ENCODE data around the gene PPM1M. TPM values are rescaled to one million over a fixed set of nuclear protein-coding genes. Genes with fewer than 3 reads are reported as not detected.

PPM1M gene
- polyA plus RNA-seq, 1 of the 3 experiments (the other 2 are of a cell fraction) = 19.2 TPM

- no peak overlapping the region for H2AFZ ChIP-seq (ENCODE audit: low read depth)
- H3K9ac ChIP-seq = no peak overlapping the region
- H3K9me2 ChIP-seq = no peaks in the 10 kb centered on the region
- no peak for DNase-seq
- H3K27me3 ChIP-seq (ENCODE audit: insufficient read depth) = no peaks in the 10 kb centered on the region
- H3F3A ChIP-seq (replicated peaks; ENCODE audit: insufficient read depth) = peaks cover 25% of the 10 kb centered on the region
- no peaks in the 10 kb centered on the region for H3K9me3 ChIP-seq
- H3K36me3 ChIP-seq (replicated peaks in 1 of 2; ENCODE audit: control insufficient read depth in 1 of 2, insufficient read depth in 2 of 2, low read length in 1 of 2) = peaks cover 0 to under 1% of the 10 kb centered on the region in 2 experiments
- H4K20me1 ChIP-seq (ENCODE audit: insufficient read depth) = no peaks in the 10 kb centered on the region
- H3K4me1 ChIP-seq (ENCODE audit: control insufficient read depth in 1 of 2, insufficient read depth in 2 of 2, low read depth in 1 of 2, low read length in 1 of 2) = peaks cover 12 to 55% of the 10 kb centered on the region in 2 experiments
- 68% methylated on average over 4 of the region's 4 CpGs for WGBS (ENCODE audit: low lambda C conversion rate)
- H3K27ac ChIP-seq (ENCODE audit: low read depth in 2 of 2, low read length in 1 of 2) = peak overlapping the region; percentile 93 to 96; a peak in 3 of 4 replicates
- POLR2A ChIA-PET = interaction anchor here (1.3 to 4.6 kb wide), 3 partner anchors 38 to 215 kb away, joined by 3 to 67 read pairs (median 4); partner anchors contain the start of gene WDR82
- peak overlapping the region; percentile 89; the same call in 1 of the 2 replicates for H3K4me2 ChIP-seq
- TF ChIP-seq MXI1 (IDR thresholded peaks at IDR 0.05; ENCODE audit: low read depth, low read length) (no peak; the same call in 1 of the 2 replicates), ZBTB33 (IDR thresholded peaks at IDR 0.05; ENCODE audit: borderline replicate concordance, low read depth) (no peak), NRF1 (IDR thresholded peaks at IDR 0.05; ENCODE audit: low read depth, low read length) (no peak), NFIC (IDR thresholded peaks at IDR 0.05; ENCODE audit: borderline replicate concordance) (peak; percentile 56; the same call in 1 of the 2 replicates)
- TF ChIP-seq, protein P1, sequence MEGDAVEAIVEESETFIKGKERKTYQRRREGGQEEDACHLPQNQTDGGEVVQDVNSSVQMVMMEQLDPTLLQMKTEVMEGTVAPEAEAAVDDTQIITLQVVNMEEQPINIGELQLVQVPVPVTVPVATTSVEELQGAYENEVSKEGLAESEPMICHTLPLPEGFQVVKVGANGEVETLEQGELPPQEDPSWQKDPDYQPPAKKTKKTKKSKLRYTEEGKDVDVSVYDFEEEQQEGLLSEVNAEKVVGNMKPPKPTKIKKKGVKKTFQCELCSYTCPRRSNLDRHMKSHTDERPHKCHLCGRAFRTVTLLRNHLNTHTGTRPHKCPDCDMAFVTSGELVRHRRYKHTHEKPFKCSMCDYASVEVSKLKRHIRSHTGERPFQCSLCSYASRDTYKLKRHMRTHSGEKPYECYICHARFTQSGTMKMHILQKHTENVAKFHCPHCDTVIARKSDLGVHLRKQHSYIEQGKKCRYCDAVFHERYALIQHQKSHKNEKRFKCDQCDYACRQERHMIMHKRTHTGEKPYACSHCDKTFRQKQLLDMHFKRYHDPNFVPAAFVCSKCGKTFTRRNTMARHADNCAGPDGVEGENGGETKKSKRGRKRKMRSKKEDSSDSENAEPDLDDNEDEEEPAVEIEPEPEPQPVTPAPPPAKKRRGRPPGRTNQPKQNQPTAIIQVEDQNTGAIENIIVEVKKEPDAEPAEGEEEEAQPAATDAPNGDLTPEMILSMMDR (IDR thresholded peaks at IDR 0.05) = no peak
- H3K4me3 ChIP-seq (ENCODE audit: low read depth in 2 of 2, low read length in 1 of 2) = no peak overlapping the region
- CTCF ChIA-PET = interaction anchor here (0.6 to 9.0 kb wide), 7 partner anchors 9 to 267 kb away, joined by 3 to 63 read pairs (median 5); partner anchors contain the start of genes ABHD14B and WDR82
- peaks cover 43% of the 10 kb centered on the region for H3K79me2 ChIP-seq (ENCODE audit: insufficient read depth)
Observed at GRCh38 chr3:52240886-52241370, 4.6 kb upstream of the PPM1M start.

- H3K4me2 ChIP-seq = no peak overlapping the region
- no peaks in the 10 kb centered on the region for H3K36me3 ChIP-seq (replicated peaks in 1 of 2; ENCODE audit: control insufficient read depth in 1 of 2, insufficient read depth in 2 of 2, low read length in 1 of 2)
- TF ChIP-seq SMC3 (IDR thresholded peaks at IDR 0.05; ENCODE audit: low read depth, low read length) (no peak), YY1 (IDR thresholded peaks at IDR 0.05; ENCODE audit: low read depth) (no peak), PBX3 (IDR thresholded peaks at IDR 0.05) (no peak), FOSL2 (IDR thresholded peaks at IDR 0.05; ENCODE audit: borderline replicate concordance, low read depth) (no peak), MEF2A (IDR thresholded peaks at IDR 0.05; ENCODE audit: borderline replicate concordance, low read depth) (no peak), TEAD4 (IDR thresholded peaks at IDR 0.05; ENCODE audit: borderline replicate concordance, insufficient read depth) (no peak)
- TF ChIP-seq, protein P2, sequence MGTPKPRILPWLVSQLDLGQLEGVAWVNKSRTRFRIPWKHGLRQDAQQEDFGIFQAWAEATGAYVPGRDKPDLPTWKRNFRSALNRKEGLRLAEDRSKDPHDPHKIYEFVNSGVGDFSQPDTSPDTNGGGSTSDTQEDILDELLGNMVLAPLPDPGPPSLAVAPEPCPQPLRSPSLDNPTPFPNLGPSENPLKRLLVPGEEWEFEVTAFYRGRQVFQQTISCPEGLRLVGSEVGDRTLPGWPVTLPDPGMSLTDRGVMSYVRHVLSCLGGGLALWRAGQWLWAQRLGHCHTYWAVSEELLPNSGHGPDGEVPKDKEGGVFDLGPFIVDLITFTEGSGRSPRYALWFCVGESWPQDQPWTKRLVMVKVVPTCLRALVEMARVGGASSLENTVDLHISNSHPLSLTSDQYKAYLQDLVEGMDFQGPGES (IDR thresholded peaks at IDR 0.05; ENCODE audit: low read depth, low read length) = no peak
- no peak overlapping the region for H3K27ac ChIP-seq (ENCODE audit: low read depth in 2 of 2, low read length in 1 of 2)
- no peak overlapping the region for H3K9ac ChIP-seq
- peaks cover 31% of the 10 kb centered on the region for H3F3A ChIP-seq (replicated peaks; ENCODE audit: insufficient read depth)
- no peaks in the 10 kb centered on the region for H3K9me2 ChIP-seq
- DNase-seq = no peak
- peaks cover 32% of the 10 kb centered on the region for H3K79me2 ChIP-seq (ENCODE audit: insufficient read depth)
- WGBS (ENCODE audit: low lambda C conversion rate) = 94% methylated on average over 1 of the region's 1 CpG
- no peak overlapping the region for H2AFZ ChIP-seq (ENCODE audit: low read depth)
- POLR2A ChIA-PET = no interaction called here
- no peaks in the 10 kb centered on the region for H3K27me3 ChIP-seq (ENCODE audit: insufficient read depth)
- no peaks in the 10 kb centered on the region for H3K9me3 ChIP-seq
- CTCF ChIA-PET = interaction anchor here (2.0 to 9.0 kb wide), 2 partner anchors 10 to 37 kb away, joined by 10 to 63 read pairs; partner anchors contain the start of gene WDR82
- peaks cover 7 to 57% of the 10 kb centered on the region in 2 experiments for H3K4me1 ChIP-seq (ENCODE audit: control insufficient read depth in 1 of 2, insufficient read depth in 2 of 2, low read depth in 1 of 2, low read length in 1 of 2)
- H3K4me3 ChIP-seq (ENCODE audit: low read depth in 2 of 2, low read length in 1 of 2) = no peak overlapping the region
- no peaks in the 10 kb centered on the region for H4K20me1 ChIP-seq (ENCODE audit: insufficient read depth)
Observed at GRCh38 chr3:52242039-52242438, 3.5 kb upstream of the PPM1M start.

All from SK-N-SH (cell line).